ENCODE results near the gene GAK. TPM values are rescaled to one million over a fixed set of nuclear protein-coding genes. Genes with fewer than 3 reads are reported as not detected.
"Not testable (repeated sequence)": the region's sequence is repeated elsewhere in the genome, so short reads cannot be mapped to it uniquely, and the experiment has no call there.

GAK gene
- total and polyA plus RNA-seq, 2 donors from 2014 or later: 92.0 to 124 TPM

GRCh38 chr4:921830-922331 lies 10.2 kb downstream of the GAK start:
- DNase-seq: peak in 1 of 5 donors; percentile 32
- H3K36me3 ChIP-seq (ENCODE audit: control insufficient read depth in 2 of 3, insufficient read depth in 3 of 3, low read length in 3 of 3): no peaks in the 10 kb centered on the region
- H3K4me3 ChIP-seq (ENCODE audit: low read length in 3 of 3): no peak overlapping the region
- no peak for TF ChIP-seq CTCF (IDR thresholded peaks at IDR 0.05; ENCODE audit: borderline replicate concordance, extremely low read depth, insufficient read depth)
- peaks cover 0 to 2% (median 0%) of the 10 kb centered on the region in 3 donors for H3K9me3 ChIP-seq (ENCODE audit: control insufficient read depth in 2 of 3, insufficient read depth in 1 of 3, low read length in 3 of 3)
- no peak overlapping the region for H3K27ac ChIP-seq (ENCODE audit: low read depth in 2 of 2, low read length in 2 of 2)
- intact Hi-C loops (cut with DNase I): no loop called here
- H3K4me1 ChIP-seq (ENCODE audit: control insufficient read depth in 2 of 3, insufficient read depth in 2 of 3, low read depth in 1 of 3, low read length in 3 of 3): peaks cover 0 to 6% (median 0%) of the 10 kb centered on the region in 3 donors
- no peak overlapping the region for H3K9ac ChIP-seq (ENCODE audit: low read length in 3 of 3)
- no peaks in the 10 kb centered on the region for H3K27me3 ChIP-seq (ENCODE audit: control insufficient read depth, insufficient read depth, low read length)
- no peak for FAIRE-seq

GRCh38 chr4:919004-919680 lies 13.0 kb downstream of the GAK start:
- H3K4me1 ChIP-seq (ENCODE audit: control insufficient read depth in 2 of 3, insufficient read depth in 2 of 3, low read depth in 1 of 3, low read length in 3 of 3); H3K4me3 ChIP-seq (ENCODE audit: low read length in 3 of 3); H3K27ac ChIP-seq (ENCODE audit: low read depth in 2 of 2, low read length in 2 of 2); H3K27me3 ChIP-seq (ENCODE audit: control insufficient read depth, insufficient read depth, low read length); H3K36me3 ChIP-seq (ENCODE audit: control insufficient read depth in 2 of 3, insufficient read depth in 3 of 3, low read length in 3 of 3); intact Hi-C loops (cut with DNase I); H3K9ac ChIP-seq (ENCODE audit: low read length in 3 of 3); FAIRE-seq; H3K9me3 ChIP-seq (ENCODE audit: control insufficient read depth in 2 of 3, insufficient read depth in 1 of 3, low read length in 3 of 3): not testable (repeated sequence)
- peak in 1 of 5 donors; percentile 41 for DNase-seq

GRCh38 chr4:918591-918990 lies 13.5 kb downstream of the GAK start:
- H3K27me3 ChIP-seq (ENCODE audit: control insufficient read depth, insufficient read depth, low read length); H3K9me3 ChIP-seq (ENCODE audit: control insufficient read depth in 2 of 3, insufficient read depth in 1 of 3, low read length in 3 of 3); H3K36me3 ChIP-seq (ENCODE audit: control insufficient read depth in 2 of 3, insufficient read depth in 3 of 3, low read length in 3 of 3); H3K4me3 ChIP-seq (ENCODE audit: low read length in 3 of 3); H3K27ac ChIP-seq (ENCODE audit: low read depth in 2 of 2, low read length in 2 of 2); intact Hi-C loops (cut with DNase I); H3K9ac ChIP-seq (ENCODE audit: low read length in 3 of 3); FAIRE-seq; H3K4me1 ChIP-seq (ENCODE audit: control insufficient read depth in 2 of 3, insufficient read depth in 2 of 3, low read depth in 1 of 3, low read length in 3 of 3); DNase-seq: not testable (repeated sequence)

- peaks cover 0 to 6% (median 0%) of the 10 kb centered on the region in 3 donors for H3K4me1 ChIP-seq (ENCODE audit: control insufficient read depth in 2 of 3, insufficient read depth in 2 of 3, low read depth in 1 of 3, low read length in 3 of 3)
- H3K27me3 ChIP-seq (ENCODE audit: control insufficient read depth, insufficient read depth, low read length): no peaks in the 10 kb centered on the region
Measured at GRCh38 chr4:917992-918391, 14.1 kb downstream of the GAK start.

More at GRCh38 chr4:917992-918391, 14.1 kb downstream of the GAK start:
- DNase-seq (no peak), FAIRE-seq (no peak)
- Histone ChIP-seq H3K4me3 (ENCODE audit: low read length in 3 of 3) (no peak overlapping the region), H3K9ac (ENCODE audit: low read length in 3 of 3) (no peak overlapping the region), H3K36me3 (ENCODE audit: control insufficient read depth in 2 of 3, insufficient read depth in 3 of 3, low read length in 3 of 3) (no peaks in the 10 kb centered on the region), H3K27ac (ENCODE audit: low read depth in 2 of 2, low read length in 2 of 2) (no peak overlapping the region), H3K9me3 (ENCODE audit: control insufficient read depth in 2 of 3, insufficient read depth in 1 of 3, low read length in 3 of 3) (peaks cover 0 to 2% (median 0%) of the 10 kb centered on the region in 3 donors)
- TF ChIP-seq CTCF (IDR thresholded peaks at IDR 0.05; ENCODE audit: borderline replicate concordance, extremely low read depth, insufficient read depth): no peak
- intact Hi-C loops (cut with DNase I): no loop called here
